Mucosa of gallbladder (tissue), 1 donor: Measurements from ENCODE around the gene NEK6. TPM values are rescaled to one million over a fixed set of nuclear protein-coding genes. Genes with fewer than 3 reads are reported as not detected.

Source experiments
- DNase-seq: peaks from one replicate; pipeline ENCODE4 v3.0.0-alpha.2; 2020; ENCODE audit warnings: low spot score
- total RNA-seq: library from RNA; stranded (reverse); gene quantifications from one replicate; pipeline ENCODE4 v1.2.1, GENCODE V29; 2021
- donor health status: DM: no; HTN: no; CAD: no.

NEK6 gene
- total RNA-seq, 1 donor from 2014 or later = 96.7 TPM

GRCh38 chr9:124321416-124321815, 63.7 kb downstream of the NEK6 start:
- DNase-seq = no peak

GRCh38 chr9:124321935-124322334, 64.2 kb downstream of the NEK6 start:
- DNase-seq = no peak

GRCh38 chr9:124322618-124323432, 65.1 kb downstream of the NEK6 start:
- DNase-seq = no peak

GRCh38 chr9:124323904-124324303, 66.2 kb downstream of the NEK6 start:
- DNase-seq = no peak

GRCh38 chr9:124325816-124326215, 68.1 kb downstream of the NEK6 start:
- no peak for DNase-seq

- DNase-seq = no peak
Measured at GRCh38 chr9:124326378-124326777, 68.6 kb downstream of the NEK6 start.

- no peak for DNase-seq
Measured at GRCh38 chr9:124327491-124327890, 69.7 kb downstream of the NEK6 start.

- no peak for DNase-seq
Measured at GRCh38 chr9:124328285-124328684, 70.5 kb downstream of the NEK6 start.

- no peak for DNase-seq
Measured at GRCh38 chr9:124329206-124329792, 71.5 kb downstream of the NEK6 start.

GRCh38 chr9:124330011-124330697, 72.4 kb downstream of the NEK6 start:
- no peak for DNase-seq

- no peak for DNase-seq
Measured at GRCh38 chr9:124331580-124331979, 73.8 kb downstream of the NEK6 start.

GRCh38 chr9:124332361-124333202, 74.8 kb downstream of the NEK6 start:
- no peak for DNase-seq

- no peak for DNase-seq
Measured at GRCh38 chr9:124333203-124333579, 75.4 kb downstream of the NEK6 start.

- DNase-seq = no peak
Measured at GRCh38 chr9:124334568-124335319, 77.0 kb downstream of the NEK6 start.

- no peak for DNase-seq
Measured at GRCh38 chr9:124335320-124335707, 77.6 kb downstream of the NEK6 start.

GRCh38 chr9:124337562-124337961, 79.8 kb downstream of the NEK6 start:
- DNase-seq = no peak

- DNase-seq = no peak
Measured at GRCh38 chr9:124339603-124340146, 81.9 kb downstream of the NEK6 start.

- no peak for DNase-seq
Measured at GRCh38 chr9:124340219-124341069, 82.7 kb downstream of the NEK6 start.

GRCh38 chr9:124341455-124342170, 83.9 kb downstream of the NEK6 start:
- no peak for DNase-seq
